Karpas-422 (cell line): ENCODE data around the gene ZDHHC11B. TPM values are rescaled to one million over a fixed set of nuclear protein-coding genes. Genes with fewer than 3 reads are reported as not detected.
"Not testable (repeated sequence)": the region's sequence is repeated elsewhere in the genome, so short reads cannot be mapped to it uniquely, and the experiment has no call there.

Experiments used
- DNase-seq: peaks from one replicate; pipeline ENCODE4 v3.0.0-alpha.2; 2015
- H2AFZ ChIP-seq: fragments of 200-600 bp; sonication (generic); 2 replicates; pipeline ENCODE4 v1.6.1; 2014; ENCODE audit warnings: antibody characterized with exemption, low read length, mixed read lengths
- H3K27ac ChIP-seq: fragments of 200-600 bp; sonication (generic); 2 replicates; pipeline ENCODE4 v1.5.1; 2014; ENCODE audit warnings: mild to moderate bottlenecking, low read length, moderate library complexity
- H3K27me3 ChIP-seq: fragments of 200-600 bp; sonication (generic); 2 replicates; pipeline ENCODE4 v1.6.1; 2014; ENCODE audit warnings: low read length, mixed read lengths
- H3K36me3 ChIP-seq: fragments of 200-600 bp; sonication (generic); 2 replicates; pipeline ENCODE4 v1.6.1; 2014; ENCODE audit warnings: low read length, mixed read lengths; ENCODE audit not compliant: insufficient read depth
- H3K4me1 ChIP-seq: fragments of 200-600 bp; sonication (generic); 2 replicates; pipeline ENCODE4 v1.6.1; 2014; ENCODE audit warnings: mild to moderate bottlenecking, low read length, mixed read lengths
- H3K4me2 ChIP-seq: fragments of 200-600 bp; sonication (generic); 2 replicates; pipeline ENCODE4 v1.6.1; 2014; ENCODE audit warnings: low read length, low read depth, mild to moderate bottlenecking; ENCODE audit not compliant: poor library complexity, severe bottlenecking
- H3K4me3 ChIP-seq: fragments of 200-600 bp; sonication (generic); 2 replicates; pipeline ENCODE4 v1.5.1; 2014; ENCODE audit warnings: mild to moderate bottlenecking, antibody characterized with exemption, low read length, mixed read lengths
- H3K79me2 ChIP-seq: fragments of 200-600 bp; sonication (generic); 2 replicates; pipeline ENCODE4 v1.6.1; 2014; ENCODE audit warnings: mild to moderate bottlenecking, low read length, mixed read lengths
- H3K9ac ChIP-seq: fragments of 200-600 bp; sonication (generic); 2 replicates; pipeline ENCODE4 v1.6.0; 2014; ENCODE audit warnings: low read length
- H3K9me2 ChIP-seq: fragments of 200-600 bp; sonication (generic), shearing (Covaris generic); replicated peaks from 2 replicates; pipeline ENCODE4 v1.6.0; 2014; ENCODE audit warnings: mild to moderate bottlenecking, low read length, moderate library complexity; ENCODE audit not compliant: insufficient read depth
- H3K9me3 ChIP-seq: fragments of 300-700, 200-600 bp; sonication (generic); 2 replicates; pipeline ENCODE4 v1.6.1; 2014; ENCODE audit warnings: low read length, mixed read lengths
- H4K20me1 ChIP-seq: fragments of 200-600 bp; sonication (generic); 2 replicates; pipeline ENCODE4 v1.6.1; 2014; ENCODE audit warnings: mild to moderate bottlenecking, antibody characterized with exemption, low read length, low read depth; ENCODE audit not compliant: insufficient read depth
- total RNA-seq: library from RNA; depleted of rRNA; stranded (reverse); fragments of >200 nt; shearing (Covaris generic); gene quantifications from 2 replicates; pipeline ENCODE4 v1.2.3, GENCODE V29; 2014; ENCODE audit warnings: low replicate concordance

ZDHHC11B gene
- total RNA-seq, 1 experiment from 2014 or later, result 0.34 TPM

GRCh38 chr5:756865-757345 lies 27.6 kb downstream of the ZDHHC11B start:
- no peak overlapping the region for H2AFZ ChIP-seq
- no peaks in the 10 kb centered on the region for H4K20me1 ChIP-seq
- no peaks in the 10 kb centered on the region for H3K36me3 ChIP-seq
- H3K4me1 ChIP-seq, result peaks cover under 1% of the 10 kb centered on the region
- H3K79me2 ChIP-seq, result no peaks in the 10 kb centered on the region
- H3K9me2 ChIP-seq, result no peaks in the 10 kb centered on the region
- no peaks in the 10 kb centered on the region for H3K27me3 ChIP-seq
- peak; percentile 41 for DNase-seq
- H3K9me3 ChIP-seq, result no peaks in the 10 kb centered on the region
- H3K4me2 ChIP-seq, result no peak overlapping the region
- H3K4me3 ChIP-seq, result no peak overlapping the region
- no peak overlapping the region for H3K9ac ChIP-seq
- H3K27ac ChIP-seq, result no peak overlapping the region

GRCh38 chr5:756171-756570 lies 28.4 kb downstream of the ZDHHC11B start:
- Histone ChIP-seq H2AFZ (no peak overlapping the region), H3K27ac (no peak overlapping the region), H3K4me1 (no peaks in the 10 kb centered on the region), H3K4me2 (no peak overlapping the region), H3K9me3 (no peaks in the 10 kb centered on the region), H3K9me2 (no peaks in the 10 kb centered on the region), H3K4me3 (no peak overlapping the region), H3K27me3 (no peaks in the 10 kb centered on the region), H3K9ac (no peak overlapping the region), H4K20me1 (no peaks in the 10 kb centered on the region), H3K36me3 (no peaks in the 10 kb centered on the region), H3K79me2 (no peaks in the 10 kb centered on the region)
- peak; percentile 15 for DNase-seq

GRCh38 chr5:754143-754632 lies 30.3 kb downstream of the ZDHHC11B start:
- not testable (repeated sequence) for H3K79me2 ChIP-seq, H3K4me2 ChIP-seq, H3K27me3 ChIP-seq, H3K9ac ChIP-seq, H3K9me3 ChIP-seq, H3K4me3 ChIP-seq, H4K20me1 ChIP-seq, H2AFZ ChIP-seq, H3K36me3 ChIP-seq, H3K9me2 ChIP-seq, H3K27ac ChIP-seq, H3K4me1 ChIP-seq
- DNase-seq, result peak; percentile 39

- not testable (repeated sequence) for H3K9me2 ChIP-seq, H4K20me1 ChIP-seq, H3K4me1 ChIP-seq, H3K79me2 ChIP-seq, H3K4me3 ChIP-seq, H3K9me3 ChIP-seq, H3K4me2 ChIP-seq, DNase-seq, H3K27ac ChIP-seq, H3K9ac ChIP-seq, H3K27me3 ChIP-seq, H2AFZ ChIP-seq, H3K36me3 ChIP-seq
Measured at GRCh38 chr5:753567-754142, 30.9 kb downstream of the ZDHHC11B start.

- H3K4me3 ChIP-seq, H3K27ac ChIP-seq, H3K79me2 ChIP-seq, H3K9me3 ChIP-seq, H2AFZ ChIP-seq, H3K27me3 ChIP-seq, H3K36me3 ChIP-seq, H3K4me1 ChIP-seq, H3K9me2 ChIP-seq, H3K9ac ChIP-seq, H4K20me1 ChIP-seq, H3K4me2 ChIP-seq: not testable (repeated sequence)
- peak; percentile 22 for DNase-seq
Measured at GRCh38 chr5:752532-753115, 31.9 kb downstream of the ZDHHC11B start.

GRCh38 chr5:751992-752391 lies 32.5 kb downstream of the ZDHHC11B start:
- not testable (repeated sequence) for H3K4me2 ChIP-seq, H3K79me2 ChIP-seq, H3K9me2 ChIP-seq, H3K36me3 ChIP-seq, H3K27ac ChIP-seq, H3K9ac ChIP-seq, H3K27me3 ChIP-seq, H4K20me1 ChIP-seq, H2AFZ ChIP-seq, H3K4me3 ChIP-seq, DNase-seq, H3K9me3 ChIP-seq, H3K4me1 ChIP-seq

- H3K9me2 ChIP-seq, result no peaks in the 10 kb centered on the region
Measured at GRCh38 chr5:751496-751895, 33.0 kb downstream of the ZDHHC11B start.

GRCh38 chr5:750226-750625 lies 34.3 kb downstream of the ZDHHC11B start:
- not testable (repeated sequence) for H2AFZ ChIP-seq, H3K9me3 ChIP-seq, H3K27ac ChIP-seq, H3K9ac ChIP-seq, H3K4me3 ChIP-seq, DNase-seq, H3K79me2 ChIP-seq, H3K4me1 ChIP-seq, H3K36me3 ChIP-seq, H3K9me2 ChIP-seq, H3K4me2 ChIP-seq, H4K20me1 ChIP-seq, H3K27me3 ChIP-seq

More at GRCh38 chr5:751496-751895, 33.0 kb downstream of the ZDHHC11B start:
- H2AFZ ChIP-seq, result no peak overlapping the region
- H3K9ac ChIP-seq, result no peak overlapping the region
- H3K36me3 ChIP-seq, result no peaks in the 10 kb centered on the region
- H4K20me1 ChIP-seq, result no peaks in the 10 kb centered on the region
- H3K79me2 ChIP-seq, result no peaks in the 10 kb centered on the region
- no peaks in the 10 kb centered on the region for H3K9me3 ChIP-seq
- DNase-seq, result no peak
- no peak overlapping the region for H3K27ac ChIP-seq
- H3K4me1 ChIP-seq, result no peaks in the 10 kb centered on the region
- H3K27me3 ChIP-seq, result no peaks in the 10 kb centered on the region
- H3K4me2 ChIP-seq, result no peak overlapping the region
- H3K4me3 ChIP-seq, result no peak overlapping the region
